ENCODE measurements around the gene IFITM2.

DNA sequence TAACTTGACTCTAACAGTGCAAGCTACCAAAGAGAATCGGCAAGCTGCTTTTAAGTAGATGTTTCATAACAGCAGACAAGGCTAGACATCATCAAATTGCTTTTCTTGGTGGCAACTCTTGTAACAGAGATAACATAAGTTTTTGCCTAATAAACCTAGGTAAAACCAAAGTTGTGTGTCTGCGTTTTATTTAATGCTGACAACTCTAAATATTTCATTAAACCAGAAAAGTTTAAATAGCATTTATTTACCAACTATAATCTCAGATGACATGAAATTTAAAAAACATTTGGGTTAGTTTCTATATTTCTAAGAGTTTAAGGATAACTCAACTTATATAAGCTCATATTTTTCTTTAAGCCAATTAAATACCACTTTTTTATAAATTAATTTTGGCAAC, 32.3 kb downstream of the IFITM2 start:
- TF ChIP-seq, protein P1, sequence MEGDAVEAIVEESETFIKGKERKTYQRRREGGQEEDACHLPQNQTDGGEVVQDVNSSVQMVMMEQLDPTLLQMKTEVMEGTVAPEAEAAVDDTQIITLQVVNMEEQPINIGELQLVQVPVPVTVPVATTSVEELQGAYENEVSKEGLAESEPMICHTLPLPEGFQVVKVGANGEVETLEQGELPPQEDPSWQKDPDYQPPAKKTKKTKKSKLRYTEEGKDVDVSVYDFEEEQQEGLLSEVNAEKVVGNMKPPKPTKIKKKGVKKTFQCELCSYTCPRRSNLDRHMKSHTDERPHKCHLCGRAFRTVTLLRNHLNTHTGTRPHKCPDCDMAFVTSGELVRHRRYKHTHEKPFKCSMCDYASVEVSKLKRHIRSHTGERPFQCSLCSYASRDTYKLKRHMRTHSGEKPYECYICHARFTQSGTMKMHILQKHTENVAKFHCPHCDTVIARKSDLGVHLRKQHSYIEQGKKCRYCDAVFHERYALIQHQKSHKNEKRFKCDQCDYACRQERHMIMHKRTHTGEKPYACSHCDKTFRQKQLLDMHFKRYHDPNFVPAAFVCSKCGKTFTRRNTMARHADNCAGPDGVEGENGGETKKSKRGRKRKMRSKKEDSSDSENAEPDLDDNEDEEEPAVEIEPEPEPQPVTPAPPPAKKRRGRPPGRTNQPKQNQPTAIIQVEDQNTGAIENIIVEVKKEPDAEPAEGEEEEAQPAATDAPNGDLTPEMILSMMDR (IDR thresholded peaks at IDR 0.05) = no peak
- TF ChIP-seq EP300 (IDR thresholded peaks at IDR 0.05) = no peak

Data from stomach (tissue), 4 donors.